22Rv1 (cell line): Measurements from ENCODE around the gene FILIP1L.

ENCODE experiments used
- H3K27ac ChIP-seq: fragments of 450-650 bp; 2 replicates; pipeline ENCODE4 v1.5.1; 2017
- ZFX ChIP-seq: fragments of 450-650 bp; IDR thresholded peaks from 2 replicates; pipeline ENCODE4 v1.6.1; 2017; ENCODE audit warnings: antibody characterized with exemption, borderline replicate concordance
- TF ChIP-seq, protein P1 (sequence below): fragments of 450-650 bp; IDR thresholded peaks from 2 replicates; pipeline ENCODE4 v1.5.1; 2017; ENCODE audit warnings: mild to moderate bottlenecking

Gene FILIP1L

DNA sequence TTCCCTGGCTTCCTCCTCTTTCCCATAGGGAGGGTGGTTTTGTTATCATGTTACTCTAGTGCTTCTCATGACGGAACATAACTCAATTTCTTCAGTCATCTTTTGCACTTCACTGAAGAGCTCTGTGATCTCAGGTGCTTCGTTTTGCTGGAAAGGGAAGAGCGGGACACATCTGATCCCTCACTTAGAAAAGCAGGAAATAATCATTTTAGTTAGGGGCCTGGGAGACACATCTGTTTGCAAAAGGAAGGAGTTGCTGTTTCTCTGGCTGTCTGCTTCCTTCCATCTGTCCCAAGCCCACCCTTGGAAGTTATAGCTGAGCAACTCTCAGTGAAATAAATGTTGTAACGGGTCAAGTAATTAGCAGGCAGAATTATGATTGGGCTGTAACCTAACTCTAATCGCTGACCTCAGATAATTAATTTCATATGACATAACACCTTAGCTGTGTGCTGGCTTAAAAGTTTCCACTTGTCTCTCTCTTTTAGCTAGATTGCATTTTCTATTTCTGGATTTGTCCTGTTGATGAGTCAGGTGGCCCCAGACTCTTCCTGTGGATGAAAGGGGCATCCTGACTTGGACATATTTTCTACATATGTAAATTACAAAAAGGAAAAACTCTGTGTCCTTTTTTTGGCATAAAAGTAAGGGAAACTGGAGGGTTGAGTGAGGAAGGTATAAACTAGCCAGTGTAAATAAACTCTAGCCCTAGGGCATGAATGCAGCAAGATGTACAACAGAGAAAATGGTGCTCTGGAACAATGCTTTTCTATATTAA is 11.0 kb upstream of the FILIP1L start:
- TF ChIP-seq, protein P1, sequence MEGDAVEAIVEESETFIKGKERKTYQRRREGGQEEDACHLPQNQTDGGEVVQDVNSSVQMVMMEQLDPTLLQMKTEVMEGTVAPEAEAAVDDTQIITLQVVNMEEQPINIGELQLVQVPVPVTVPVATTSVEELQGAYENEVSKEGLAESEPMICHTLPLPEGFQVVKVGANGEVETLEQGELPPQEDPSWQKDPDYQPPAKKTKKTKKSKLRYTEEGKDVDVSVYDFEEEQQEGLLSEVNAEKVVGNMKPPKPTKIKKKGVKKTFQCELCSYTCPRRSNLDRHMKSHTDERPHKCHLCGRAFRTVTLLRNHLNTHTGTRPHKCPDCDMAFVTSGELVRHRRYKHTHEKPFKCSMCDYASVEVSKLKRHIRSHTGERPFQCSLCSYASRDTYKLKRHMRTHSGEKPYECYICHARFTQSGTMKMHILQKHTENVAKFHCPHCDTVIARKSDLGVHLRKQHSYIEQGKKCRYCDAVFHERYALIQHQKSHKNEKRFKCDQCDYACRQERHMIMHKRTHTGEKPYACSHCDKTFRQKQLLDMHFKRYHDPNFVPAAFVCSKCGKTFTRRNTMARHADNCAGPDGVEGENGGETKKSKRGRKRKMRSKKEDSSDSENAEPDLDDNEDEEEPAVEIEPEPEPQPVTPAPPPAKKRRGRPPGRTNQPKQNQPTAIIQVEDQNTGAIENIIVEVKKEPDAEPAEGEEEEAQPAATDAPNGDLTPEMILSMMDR: no peak
- TF ChIP-seq ZFX: no peak
- no peak overlapping the region for H3K27ac ChIP-seq

DNA sequence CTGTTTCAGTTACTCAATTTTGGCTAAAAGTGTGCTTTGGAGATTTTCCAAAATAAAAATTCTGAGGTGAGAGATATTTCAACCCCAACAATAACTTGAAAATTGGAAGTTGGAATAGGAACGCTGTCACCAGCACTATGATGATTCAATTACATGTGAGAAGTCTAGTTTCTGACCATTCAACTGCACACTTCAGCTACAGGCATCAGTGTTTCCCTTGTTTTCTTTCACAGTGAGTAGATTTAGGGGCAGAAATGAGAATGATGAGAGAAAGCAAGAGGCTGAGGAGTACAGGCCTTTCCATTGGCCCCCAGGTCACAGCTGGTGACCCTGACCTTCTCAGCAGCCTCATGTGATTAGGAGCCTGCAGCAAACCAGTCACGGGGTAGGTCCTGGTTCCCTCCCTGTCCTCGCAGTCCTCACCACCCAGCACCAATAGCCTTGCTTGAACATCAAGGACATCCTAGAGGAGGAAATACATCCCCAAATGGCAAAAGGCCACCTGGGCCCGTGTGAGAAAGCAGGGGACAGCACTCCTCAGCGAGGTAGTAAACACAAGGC is 10.0 kb upstream of the FILIP1L start:
- TF ChIP-seq ZFX: no peak
- TF ChIP-seq, protein P1: no peak

DNA sequence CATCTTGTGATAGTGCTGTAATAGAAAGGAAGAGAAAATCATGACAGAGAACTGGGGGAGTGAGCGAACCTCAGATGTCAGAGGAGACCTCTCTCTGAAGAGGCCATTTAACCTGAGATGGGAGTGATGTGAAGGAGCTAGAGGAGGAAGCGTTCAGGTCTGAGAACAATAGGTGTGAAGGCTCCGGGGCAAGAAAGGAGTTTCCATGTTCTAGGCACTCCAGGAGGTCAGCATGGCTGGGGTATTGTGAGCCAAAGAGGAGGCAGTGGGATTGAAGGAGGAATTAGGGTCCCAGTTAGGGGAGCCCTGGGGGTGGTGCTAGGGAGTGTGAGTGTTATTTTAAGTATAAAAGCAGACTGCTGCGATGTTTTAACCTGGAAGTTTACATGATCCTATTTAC is 8.8 kb upstream of the FILIP1L start:
- TF ChIP-seq, protein P1: no peak
- TF ChIP-seq ZFX: no peak
- no peak overlapping the region for H3K27ac ChIP-seq

More for the DNA sequence above, 10.0 kb upstream of the FILIP1L start:
- H3K27ac ChIP-seq: no peak overlapping the region

DNA sequence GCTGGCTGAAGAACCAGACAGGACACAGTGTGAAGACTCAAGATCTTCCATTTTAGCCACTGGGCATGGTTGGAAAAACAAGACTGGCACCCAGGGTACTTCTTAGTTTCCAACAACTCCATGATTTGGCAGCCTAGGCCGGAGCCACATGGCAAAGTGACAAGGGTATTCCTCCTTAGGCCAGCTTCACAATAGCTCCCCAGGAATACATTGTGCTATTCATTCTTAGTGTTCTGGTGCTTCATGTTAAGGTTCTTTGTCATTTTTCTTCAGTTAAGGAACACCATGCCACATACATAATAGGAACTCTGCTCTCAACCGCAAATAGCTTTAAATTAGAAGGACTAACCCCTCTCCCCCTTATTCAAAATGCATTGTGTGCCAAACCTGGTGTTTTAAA is 8.0 kb upstream of the FILIP1L start:
- no peak overlapping the region for H3K27ac ChIP-seq
- TF ChIP-seq ZFX: no peak
- TF ChIP-seq, protein P1: no peak

DNA sequence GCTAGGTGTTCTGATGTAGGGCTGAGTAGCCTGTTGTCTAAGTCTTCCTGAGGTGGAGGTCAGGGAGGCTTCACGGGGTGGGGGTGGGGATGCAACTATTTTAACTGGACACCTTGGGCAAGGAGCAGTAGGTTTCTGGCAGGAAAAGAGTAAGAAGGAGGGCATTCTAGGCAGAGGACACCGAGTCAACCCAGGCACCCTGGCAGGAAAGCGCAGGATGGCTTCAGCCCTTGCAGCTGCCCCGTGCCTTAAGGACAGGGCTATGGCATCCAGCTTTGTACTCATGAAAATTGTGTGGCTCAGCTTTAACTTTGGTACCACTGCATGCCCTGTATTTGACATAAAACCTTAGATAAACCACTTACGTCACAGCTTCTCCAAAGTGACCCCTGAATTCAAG is 6.4 kb upstream of the FILIP1L start:
- TF ChIP-seq, protein P1: no peak
- no peak for TF ChIP-seq ZFX
- no peak overlapping the region for H3K27ac ChIP-seq

DNA sequence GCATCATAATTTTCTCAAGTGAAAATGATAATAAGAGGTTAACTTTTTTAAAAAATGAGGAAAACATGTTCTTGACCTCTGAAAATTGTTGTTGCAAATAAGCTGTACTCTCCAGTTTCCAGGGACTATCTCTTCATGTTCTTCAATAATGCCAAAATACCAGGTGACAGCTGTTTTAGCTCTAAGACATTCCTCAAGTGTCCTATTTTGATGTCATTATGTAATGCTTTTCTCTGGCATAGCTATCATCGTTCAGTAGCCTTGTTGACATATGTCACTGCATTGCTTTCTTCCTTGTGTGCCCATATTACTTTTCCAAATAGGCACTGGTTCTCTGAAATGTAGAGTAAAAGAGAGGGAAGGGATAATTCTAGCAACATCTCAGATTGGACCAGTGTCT is 5.7 kb upstream of the FILIP1L start:
- H3K27ac ChIP-seq: no peak overlapping the region
- TF ChIP-seq, protein P1: no peak
- TF ChIP-seq ZFX: no peak

DNA sequence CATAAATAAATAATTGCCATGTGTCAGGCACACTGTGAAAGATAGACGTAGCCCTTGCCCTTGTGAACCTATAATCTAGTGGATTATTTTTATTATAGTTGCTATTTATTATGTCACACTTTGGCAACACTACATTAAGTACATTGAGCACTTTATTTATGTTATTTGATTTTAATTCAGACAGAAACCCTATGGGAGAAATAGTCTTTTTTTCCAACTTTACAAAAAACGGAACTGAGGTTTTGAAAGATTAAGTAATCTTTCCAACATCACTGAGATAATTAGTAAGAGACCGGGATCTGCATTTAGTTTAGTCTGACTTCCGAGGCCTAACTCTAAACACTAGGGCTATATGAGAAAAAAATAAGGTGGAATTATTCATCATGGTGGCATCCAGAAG is 2.8 kb upstream of the FILIP1L start:
- no peak overlapping the region for H3K27ac ChIP-seq
- TF ChIP-seq, protein P1: no peak
- no peak for TF ChIP-seq ZFX
